Ovary (tissue), 3 donors: ENCODE measurements around the gene HKDC1.

Experiments
- CTCF ChIP-seq, 3 donors: fragments of 450-650 bp in 2 of 3; fragments of 200-600 bp in 1 of 3; IDR thresholded peaks; one replicate each; pipeline versions ENCODE4 v1.5.1 to v1.8.0; 2016 to 2022; ENCODE audit warnings: antibody characterized with exemption in 3 of 3, mild to moderate bottlenecking in 1 of 3
- POLR2A ChIP-seq: fragments of 450-650 bp; IDR thresholded peaks from one replicate; pipeline ENCODE4 v1.6.1; 2017; ENCODE audit warnings: antibody characterized with exemption, mild to moderate bottlenecking, moderate library complexity
- donor health status: DM: no; HTN: no; CAD: no.

- TF ChIP-seq POLR2A = no peak
- no peak for TF ChIP-seq CTCF (IDR thresholded peaks at IDR 0.05)
These were observed 52.5 kb downstream of the HKDC1 start for GRCh38 chr10:69272624-69273023.
